ENCODE results near the gene PAX5.

PAX5 gene

GRCh38 chr9:36796671-36797419, 237.2 kb downstream of the PAX5 start:
- TF ChIP-seq NFRKB (IDR thresholded peaks at IDR 0.05) (no peak), ZNF384 (IDR thresholded peaks at IDR 0.05) (no peak), SP1 (IDR thresholded peaks at IDR 0.05) (no peak), TARDBP (IDR thresholded peaks at IDR 0.05) (no peak), BHLHE40 (IDR thresholded peaks at IDR 0.05; ENCODE audit: borderline replicate concordance) (no peak), SUZ12 (IDR thresholded peaks at IDR 0.05) (no peak), PKNOX1 (IDR thresholded peaks at IDR 0.05) (no peak), FOXA1 (IDR thresholded peaks at IDR 0.05) (no peak), ARNT (IDR thresholded peaks at IDR 0.05) (no peak), L3MBTL2 (conservative IDR thresholded peaks at IDR 0.05) (no peak), ELF4 (IDR thresholded peaks at IDR 0.05) (no peak), HDGF (IDR thresholded peaks at IDR 0.05; ENCODE audit: borderline replicate concordance) (no peak), LEF1 (IDR thresholded peaks at IDR 0.05; ENCODE audit: borderline replicate concordance) (no peak), FOXK2 (IDR thresholded peaks at IDR 0.05) (no peak), CTBP1 (IDR thresholded peaks at IDR 0.05; ENCODE audit: borderline replicate concordance) (no peak), FOXM1 (IDR thresholded peaks at IDR 0.05; ENCODE audit: borderline replicate concordance) (no peak)
- ChIA-PET POLR2A (no interaction called here), CTCF (interaction anchor here (1.0 kb wide), 1 partner anchor 59 kb away, joined by 3 read pairs; no protein-coding TSS in a partner anchor)
- no peak for DNase-seq (ENCODE audit: extremely low spot score)

- POLR2A ChIA-PET: no interaction called here
- TF ChIP-seq TARDBP (IDR thresholded peaks at IDR 0.05): no peak
- no peak for TF ChIP-seq ZNF384 (IDR thresholded peaks at IDR 0.05)
- TF ChIP-seq FOXK2 (IDR thresholded peaks at IDR 0.05): no peak
- no peak for TF ChIP-seq SP1 (IDR thresholded peaks at IDR 0.05)
- no peak for TF ChIP-seq ELF4 (IDR thresholded peaks at IDR 0.05)
- no peak for TF ChIP-seq PKNOX1 (IDR thresholded peaks at IDR 0.05)
- TF ChIP-seq ARNT (IDR thresholded peaks at IDR 0.05): no peak
- TF ChIP-seq HDGF (IDR thresholded peaks at IDR 0.05; ENCODE audit: borderline replicate concordance): no peak
- TF ChIP-seq FOXA1 (IDR thresholded peaks at IDR 0.05): no peak
- TF ChIP-seq BHLHE40 (IDR thresholded peaks at IDR 0.05; ENCODE audit: borderline replicate concordance): no peak
- no peak for TF ChIP-seq NFRKB (IDR thresholded peaks at IDR 0.05)
- no peak for TF ChIP-seq L3MBTL2 (conservative IDR thresholded peaks at IDR 0.05)
- no peak for TF ChIP-seq FOXM1 (IDR thresholded peaks at IDR 0.05; ENCODE audit: borderline replicate concordance)
- TF ChIP-seq SUZ12 (IDR thresholded peaks at IDR 0.05): no peak
- no peak for TF ChIP-seq CTBP1 (IDR thresholded peaks at IDR 0.05; ENCODE audit: borderline replicate concordance)
- no peak for TF ChIP-seq LEF1 (IDR thresholded peaks at IDR 0.05; ENCODE audit: borderline replicate concordance)
- CTCF ChIA-PET: no interaction called here
- no peak for DNase-seq (ENCODE audit: extremely low spot score)
Observed at GRCh38 chr9:36794461-36794860, 239.6 kb downstream of the PAX5 start.

GRCh38 chr9:36793277-36793676, 240.8 kb downstream of the PAX5 start:
- no peak for TF ChIP-seq FOXM1 (IDR thresholded peaks at IDR 0.05; ENCODE audit: borderline replicate concordance)
- no peak for TF ChIP-seq NFRKB (IDR thresholded peaks at IDR 0.05)
- TF ChIP-seq FOXK2 (IDR thresholded peaks at IDR 0.05): no peak
- TF ChIP-seq HDGF (IDR thresholded peaks at IDR 0.05; ENCODE audit: borderline replicate concordance): no peak
- no peak for TF ChIP-seq PKNOX1 (IDR thresholded peaks at IDR 0.05)
- TF ChIP-seq TARDBP (IDR thresholded peaks at IDR 0.05): no peak
- no peak for TF ChIP-seq L3MBTL2 (conservative IDR thresholded peaks at IDR 0.05)
- TF ChIP-seq SUZ12 (IDR thresholded peaks at IDR 0.05): no peak
- no peak for TF ChIP-seq ELF4 (IDR thresholded peaks at IDR 0.05)
- TF ChIP-seq CTBP1 (IDR thresholded peaks at IDR 0.05; ENCODE audit: borderline replicate concordance): no peak
- TF ChIP-seq ZNF384 (IDR thresholded peaks at IDR 0.05): no peak
- TF ChIP-seq SP1 (IDR thresholded peaks at IDR 0.05): no peak
- TF ChIP-seq ARNT (IDR thresholded peaks at IDR 0.05): no peak
- TF ChIP-seq LEF1 (IDR thresholded peaks at IDR 0.05; ENCODE audit: borderline replicate concordance): no peak
- no peak for TF ChIP-seq FOXA1 (IDR thresholded peaks at IDR 0.05)
- no peak for TF ChIP-seq BHLHE40 (IDR thresholded peaks at IDR 0.05; ENCODE audit: borderline replicate concordance)
- DNase-seq (ENCODE audit: extremely low spot score): peak; percentile 34
- POLR2A ChIA-PET: no interaction called here
- CTCF ChIA-PET: interaction anchor here (0.7 kb wide), 1 partner anchor 385 kb away, joined by 3 read pairs; no protein-coding TSS in a partner anchor

- DNase-seq (ENCODE audit: extremely low spot score): no peak
- no peak for TF ChIP-seq TARDBP (IDR thresholded peaks at IDR 0.05)
- TF ChIP-seq PKNOX1 (IDR thresholded peaks at IDR 0.05): no peak
- no peak for TF ChIP-seq ARNT (IDR thresholded peaks at IDR 0.05)
- no peak for TF ChIP-seq FOXK2 (IDR thresholded peaks at IDR 0.05)
- no peak for TF ChIP-seq FOXM1 (IDR thresholded peaks at IDR 0.05; ENCODE audit: borderline replicate concordance)
- no peak for TF ChIP-seq BHLHE40 (IDR thresholded peaks at IDR 0.05; ENCODE audit: borderline replicate concordance)
- ChIA-PET CTCF (interaction anchor here (1.0 kb wide), 1 partner anchor 12 kb away, joined by 5 read pairs; no protein-coding TSS in a partner anchor), POLR2A (interaction anchor here (1.0 kb wide), 1 partner anchor 25 kb away, joined by 4 read pairs; no protein-coding TSS in a partner anchor)
Observed at GRCh38 chr9:36791222-36791950, 242.7 kb downstream of the PAX5 start.

- POLR2A ChIA-PET: no interaction called here
- CTCF ChIA-PET: no interaction called here
- TF ChIP-seq FOXK2 (IDR thresholded peaks at IDR 0.05) (no peak), CTBP1 (IDR thresholded peaks at IDR 0.05; ENCODE audit: borderline replicate concordance) (no peak), HDGF (IDR thresholded peaks at IDR 0.05; ENCODE audit: borderline replicate concordance) (no peak), LEF1 (IDR thresholded peaks at IDR 0.05; ENCODE audit: borderline replicate concordance) (no peak), SUZ12 (IDR thresholded peaks at IDR 0.05) (no peak), ARNT (IDR thresholded peaks at IDR 0.05) (no peak), SP1 (IDR thresholded peaks at IDR 0.05) (no peak), NFRKB (IDR thresholded peaks at IDR 0.05) (no peak), L3MBTL2 (conservative IDR thresholded peaks at IDR 0.05) (no peak), ZNF384 (IDR thresholded peaks at IDR 0.05) (no peak), FOXM1 (IDR thresholded peaks at IDR 0.05; ENCODE audit: borderline replicate concordance) (no peak), ELF4 (IDR thresholded peaks at IDR 0.05) (no peak), PKNOX1 (IDR thresholded peaks at IDR 0.05) (no peak), BHLHE40 (IDR thresholded peaks at IDR 0.05; ENCODE audit: borderline replicate concordance) (no peak)
- DNase-seq (ENCODE audit: extremely low spot score): no peak
Observed at GRCh38 chr9:36789886-36790285, 244.2 kb downstream of the PAX5 start.
